Gastrocnemius medialis (tissue), 4 donors: ENCODE measurements around the gene EXTL1.

ENCODE experiments used
- POLR2A ChIP-seq, 2 donors: fragments of 450-650 bp; IDR thresholded peaks; one replicate each; pipeline ENCODE4 v1.6.1; 2017; ENCODE audit warnings: antibody characterized with exemption in 2 of 2, mild to moderate bottlenecking in 2 of 2, moderate library complexity in 2 of 2
- TF ChIP-seq, protein P1 (sequence below), 5 experiments: fragments of 450-650 bp in 3 of 5; fragments of 200-600 bp in 2 of 5; sonication (generic) in 2 of 5; IDR thresholded peaks in 4 of 5; conservative IDR thresholded peaks in 1 of 5; 1 replicate in 4 of 5; 2 replicates in 1 of 5; pipeline ENCODE4 v1.5.1; 2016 to 2019; ENCODE audit warnings: antibody characterized with exemption in 5 of 5, mild to moderate bottlenecking in 3 of 5, moderate library complexity in 3 of 5

DNA sequence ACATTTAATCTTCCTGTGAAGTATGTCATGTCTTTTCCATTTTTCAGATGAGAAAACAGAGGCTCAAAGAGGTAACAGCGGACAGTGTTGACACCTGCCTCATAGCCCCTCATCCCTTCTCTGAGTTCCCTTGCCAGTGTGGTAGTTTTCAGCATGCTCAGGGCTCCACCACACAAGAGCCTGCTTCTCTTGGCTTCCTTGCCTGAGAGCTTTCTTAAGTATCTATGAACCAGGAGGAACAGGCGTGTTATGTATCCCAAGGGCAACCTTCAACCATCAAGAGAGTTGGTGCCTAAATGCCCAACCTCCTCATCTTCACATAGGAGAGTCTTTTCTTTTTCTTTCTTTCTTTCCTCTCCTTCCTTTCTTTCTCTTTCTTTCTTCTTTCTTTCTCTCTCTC lies 17.8 kb upstream of the EXTL1 start:
- no peak for TF ChIP-seq POLR2A (IDR thresholded peaks at IDR 0.05)
- TF ChIP-seq, protein P1, sequence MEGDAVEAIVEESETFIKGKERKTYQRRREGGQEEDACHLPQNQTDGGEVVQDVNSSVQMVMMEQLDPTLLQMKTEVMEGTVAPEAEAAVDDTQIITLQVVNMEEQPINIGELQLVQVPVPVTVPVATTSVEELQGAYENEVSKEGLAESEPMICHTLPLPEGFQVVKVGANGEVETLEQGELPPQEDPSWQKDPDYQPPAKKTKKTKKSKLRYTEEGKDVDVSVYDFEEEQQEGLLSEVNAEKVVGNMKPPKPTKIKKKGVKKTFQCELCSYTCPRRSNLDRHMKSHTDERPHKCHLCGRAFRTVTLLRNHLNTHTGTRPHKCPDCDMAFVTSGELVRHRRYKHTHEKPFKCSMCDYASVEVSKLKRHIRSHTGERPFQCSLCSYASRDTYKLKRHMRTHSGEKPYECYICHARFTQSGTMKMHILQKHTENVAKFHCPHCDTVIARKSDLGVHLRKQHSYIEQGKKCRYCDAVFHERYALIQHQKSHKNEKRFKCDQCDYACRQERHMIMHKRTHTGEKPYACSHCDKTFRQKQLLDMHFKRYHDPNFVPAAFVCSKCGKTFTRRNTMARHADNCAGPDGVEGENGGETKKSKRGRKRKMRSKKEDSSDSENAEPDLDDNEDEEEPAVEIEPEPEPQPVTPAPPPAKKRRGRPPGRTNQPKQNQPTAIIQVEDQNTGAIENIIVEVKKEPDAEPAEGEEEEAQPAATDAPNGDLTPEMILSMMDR (IDR thresholded peaks at IDR 0.05 in 4 of 5, conservative IDR thresholded peaks at IDR 0.05 in 1 of 5) = no peak
